ENCODE results near the gene OR51B6.
"Not testable (repeated sequence)": the region's sequence is repeated elsewhere in the genome, so short reads cannot be mapped to it uniquely, and the experiment has no call there.

Gene OR51B6

GRCh38 chr11:5351208-5351607, at the start of gene OR51B6:
OR51B6 (plus strand) TSS chr11:5351508; CDS start chr11:5351508, 0 bp downstream.
- DNase-seq = no peak

- DNase-seq = no peak
Measured at GRCh38 chr11:5301846-5302245, 49.5 kb upstream of the OR51B6 start, which contains the start of gene OR51B4. OR51B4 (minus strand) TSS chr11:5301946; CDS start chr11:5301946, 0 bp downstream.

- DNase-seq = no peak
Measured at GRCh38 chr11:5303626-5304025, 47.7 kb upstream of the OR51B6 start.

- no peak for DNase-seq
Measured at GRCh38 chr11:5304046-5304445, 47.3 kb upstream of the OR51B6 start.

GRCh38 chr11:5307256-5308019, 43.9 kb upstream of the OR51B6 start:
- DNase-seq = no peak

GRCh38 chr11:5310423-5310822, 40.9 kb upstream of the OR51B6 start:
- DNase-seq = no peak

GRCh38 chr11:5313326-5314023, 37.8 kb upstream of the OR51B6 start:
- DNase-seq = not testable (repeated sequence)

GRCh38 chr11:5317292-5317691, 34.0 kb upstream of the OR51B6 start:
- no peak for DNase-seq

- no peak for DNase-seq
Measured at GRCh38 chr11:5324197-5324596, 27.1 kb upstream of the OR51B6 start, which contains the start of gene OR51B2. OR51B2 (minus strand) TSS chr11:5324297; CDS start chr11:5324297, 0 bp downstream.

- no peak for DNase-seq
Measured at GRCh38 chr11:5335170-5335569, 16.1 kb upstream of the OR51B6 start.

GRCh38 chr11:5336331-5336730, 15.0 kb upstream of the OR51B6 start:
- DNase-seq = no peak

GRCh38 chr11:5337253-5337652, 14.1 kb upstream of the OR51B6 start:
- not testable (repeated sequence) for DNase-seq

- no peak for DNase-seq
Measured at GRCh38 chr11:5339771-5340322, 11.5 kb upstream of the OR51B6 start.

- no peak for DNase-seq
Measured at GRCh38 chr11:5343474-5344335, 7.6 kb upstream of the OR51B6 start, which contains the start of gene OR51B5. OR51B5 (minus strand) TSS chr11:5343524; CDS start chr11:5343524, 0 bp downstream.

- DNase-seq = no peak
Measured at GRCh38 chr11:5345831-5346230, 5.5 kb upstream of the OR51B6 start.

GRCh38 chr11:5348551-5349194, 2.6 kb upstream of the OR51B6 start:
- no peak for DNase-seq

- DNase-seq = no peak
Measured at GRCh38 chr11:5349550-5349949, 1.8 kb upstream of the OR51B6 start.

- DNase-seq = not testable (repeated sequence)
Measured at GRCh38 chr11:5356031-5356430, 4.7 kb downstream of the OR51B6 start.

GRCh38 chr11:5362017-5362625, 10.8 kb downstream of the OR51B6 start:
- no peak for DNase-seq

- no peak for DNase-seq
Measured at GRCh38 chr11:5363679-5364078, 12.4 kb downstream of the OR51B6 start.

GRCh38 chr11:5364214-5364613, 12.9 kb downstream of the OR51B6 start:
- DNase-seq = no peak

- DNase-seq = not testable (repeated sequence)
Measured at GRCh38 chr11:5366365-5366764, 15.1 kb downstream of the OR51B6 start.
